ENCODE data around the gene IMMP2L. TPM values are rescaled to one million over a fixed set of nuclear protein-coding genes. Genes with fewer than 3 reads are reported as not detected.

Gene IMMP2L
- total RNA-seq, 6 experiments from 2014 or later: 14.2 to 25.3 (median 19.7) TPM

GRCh38 chr7:111571720-111572119 is 9.4 kb upstream of the IMMP2L start:
- no peak for DNase-seq
- no peak for TF ChIP-seq CTCF (IDR thresholded peaks at IDR 0.05)
- no peak for TF ChIP-seq POLR2A (IDR thresholded peaks at IDR 0.05)
- no peak overlapping the region for H3K27ac ChIP-seq
- no peaks in the 10 kb centered on the region for H3K36me3 ChIP-seq
- no peaks in the 10 kb centered on the region for H3K4me1 ChIP-seq
- H3K9me3 ChIP-seq: no peaks in the 10 kb centered on the region
- intact Hi-C loops (cut with DNase I): no loop called here
- no peak for ATAC-seq
- 80% methylated on average over 4 of the region's 5 CpGs for WGBS (ENCODE audit: insufficient coverage, low coverage, low lambda C conversion rate, missing lambda C conversion rate)
- H3K4me3 ChIP-seq: no peak overlapping the region
- H3K27me3 ChIP-seq: no peaks in the 10 kb centered on the region

GRCh38 chr7:111568870-111569462 is 6.7 kb upstream of the IMMP2L start:
- Histone ChIP-seq H3K36me3 (no peaks in the 10 kb centered on the region), H3K4me1 (no peaks in the 10 kb centered on the region), H3K27ac (no peak overlapping the region), H3K9me3 (no peaks in the 10 kb centered on the region), H3K4me3 (no peak overlapping the region), H3K27me3 (no peaks in the 10 kb centered on the region)
- 75% methylated on average over 1 of the region's 1 CpG for WGBS (ENCODE audit: insufficient coverage, low coverage, low lambda C conversion rate, missing lambda C conversion rate)
- DNase-seq: no peak
- no peak for ATAC-seq
- intact Hi-C loops (cut with DNase I): no loop called here
- no peak for TF ChIP-seq CTCF (IDR thresholded peaks at IDR 0.05)
- TF ChIP-seq POLR2A (IDR thresholded peaks at IDR 0.05): no peak

GRCh38 chr7:111568419-111568818 is 6.1 kb upstream of the IMMP2L start:
- no peaks in the 10 kb centered on the region for H3K27me3 ChIP-seq
- ATAC-seq (no peak), DNase-seq (no peak)
- no peaks in the 10 kb centered on the region for H3K4me1 ChIP-seq
- intact Hi-C loops (cut with DNase I): no loop called here
- H3K9me3 ChIP-seq: no peaks in the 10 kb centered on the region
- TF ChIP-seq CTCF (IDR thresholded peaks at IDR 0.05) (no peak), POLR2A (IDR thresholded peaks at IDR 0.05) (no peak)
- no peaks in the 10 kb centered on the region for H3K36me3 ChIP-seq
- H3K4me3 ChIP-seq: no peak overlapping the region
- no peak overlapping the region for H3K27ac ChIP-seq

- intact Hi-C loops (cut with DNase I): no loop called here
- no peak overlapping the region for H3K4me3 ChIP-seq
- no peaks in the 10 kb centered on the region for H3K27me3 ChIP-seq
- 0% methylated on average over 1 of the region's 1 CpG for WGBS (ENCODE audit: insufficient coverage, low coverage, low lambda C conversion rate, missing lambda C conversion rate)
- no peak for ATAC-seq
- no peak overlapping the region for H3K27ac ChIP-seq
- DNase-seq: no peak
- TF ChIP-seq POLR2A (IDR thresholded peaks at IDR 0.05) (no peak), CTCF (IDR thresholded peaks at IDR 0.05) (no peak)
- H3K4me1 ChIP-seq: peaks cover 0 to 10% (median 0%) of the 10 kb centered on the region in 4 donors
- no peaks in the 10 kb centered on the region for H3K9me3 ChIP-seq
- no peaks in the 10 kb centered on the region for H3K36me3 ChIP-seq
Observed at GRCh38 chr7:111564078-111564477, 1.8 kb upstream of the IMMP2L start.

GRCh38 chr7:111561654-111561903 is 713 bp downstream of the IMMP2L start:
- H3K27ac ChIP-seq: peak overlapping the region; percentile 87 to 94 (median 90)
- no peaks in the 10 kb centered on the region for H3K36me3 ChIP-seq
- intact Hi-C loops (cut with DNase I): no loop called here
- H3K9me3 ChIP-seq: no peaks in the 10 kb centered on the region
- no peak for TF ChIP-seq CTCF (IDR thresholded peaks at IDR 0.05)
- no peak for TF ChIP-seq POLR2A (IDR thresholded peaks at IDR 0.05)
- H3K4me3 ChIP-seq: peak overlapping the region; percentile 71 to 84 (median 73)
- H3K27me3 ChIP-seq: no peaks in the 10 kb centered on the region
- H3K4me1 ChIP-seq: peaks cover 0 to 10% (median 0%) of the 10 kb centered on the region in 4 donors
- WGBS (ENCODE audit: insufficient coverage, low coverage, low lambda C conversion rate, missing lambda C conversion rate): 16% methylated on average over 7 of the region's 7 CpGs
- peak; percentile 5 to 35 (median 11) for ATAC-seq
- no peak for DNase-seq

Measured in right lobe of liver (tissue), 6 donors.